Prostate gland (tissue), 2 donors: ENCODE measurements around the gene MT1M.

Experiments used
- POLR2A ChIP-seq: fragments of 450-650 bp; IDR thresholded peaks from one replicate; pipeline ENCODE4 v1.6.1; 2016; ENCODE audit warnings: antibody characterized with exemption, mild to moderate bottlenecking
- POLR2AphosphoS5 ChIP-seq: sonication (generic); formaldehyde crosslinking; IDR thresholded peaks from one replicate; pipeline ENCODE4 v1.6.1; 2017; ENCODE audit warnings: antibody characterized with exemption
- TF ChIP-seq, protein P1 (sequence below), 4 experiments: fragments of 200-600 bp in 2 of 4; fragments of 450-650 bp in 2 of 4; sonication (generic) in 2 of 4; IDR thresholded peaks; 1 replicate in 3 of 4; 2 replicates in 1 of 4; pipeline ENCODE4 v1.5.1; 2016 to 2019; ENCODE audit warnings: antibody characterized with exemption in 4 of 4, mild to moderate bottlenecking in 2 of 4, moderate library complexity in 2 of 4

DNA sequence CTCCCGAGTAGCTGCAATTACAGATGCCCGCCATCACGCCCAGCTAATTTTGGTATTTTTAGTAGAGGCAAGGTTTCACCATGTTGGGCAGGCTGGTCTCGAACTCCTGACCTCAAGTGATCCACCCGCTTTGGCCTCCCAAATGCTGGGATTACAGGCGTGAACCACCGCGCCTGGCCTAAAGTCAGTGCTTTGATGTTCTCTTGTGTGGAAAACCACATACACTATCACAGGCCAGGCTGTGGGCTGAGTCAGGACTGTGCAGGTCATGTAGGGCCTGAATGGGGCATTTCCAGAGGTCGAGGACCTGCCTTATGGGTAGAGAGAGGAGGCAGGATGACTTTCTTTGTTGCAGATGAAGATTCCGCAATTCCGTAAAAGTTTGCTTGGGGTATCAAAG, 48.2 kb upstream of the MT1M start:
- TF ChIP-seq, protein P1, sequence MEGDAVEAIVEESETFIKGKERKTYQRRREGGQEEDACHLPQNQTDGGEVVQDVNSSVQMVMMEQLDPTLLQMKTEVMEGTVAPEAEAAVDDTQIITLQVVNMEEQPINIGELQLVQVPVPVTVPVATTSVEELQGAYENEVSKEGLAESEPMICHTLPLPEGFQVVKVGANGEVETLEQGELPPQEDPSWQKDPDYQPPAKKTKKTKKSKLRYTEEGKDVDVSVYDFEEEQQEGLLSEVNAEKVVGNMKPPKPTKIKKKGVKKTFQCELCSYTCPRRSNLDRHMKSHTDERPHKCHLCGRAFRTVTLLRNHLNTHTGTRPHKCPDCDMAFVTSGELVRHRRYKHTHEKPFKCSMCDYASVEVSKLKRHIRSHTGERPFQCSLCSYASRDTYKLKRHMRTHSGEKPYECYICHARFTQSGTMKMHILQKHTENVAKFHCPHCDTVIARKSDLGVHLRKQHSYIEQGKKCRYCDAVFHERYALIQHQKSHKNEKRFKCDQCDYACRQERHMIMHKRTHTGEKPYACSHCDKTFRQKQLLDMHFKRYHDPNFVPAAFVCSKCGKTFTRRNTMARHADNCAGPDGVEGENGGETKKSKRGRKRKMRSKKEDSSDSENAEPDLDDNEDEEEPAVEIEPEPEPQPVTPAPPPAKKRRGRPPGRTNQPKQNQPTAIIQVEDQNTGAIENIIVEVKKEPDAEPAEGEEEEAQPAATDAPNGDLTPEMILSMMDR (IDR thresholded peaks at IDR 0.05) = no peak
- TF ChIP-seq POLR2A (no peak), POLR2AphosphoS5 (no peak)
